GM12878 (cell line): ENCODE data around the gene NBDY. TPM values are rescaled to one million over a fixed set of nuclear protein-coding genes. Genes with fewer than 3 reads are reported as not detected.

Experiments
- ATAC-seq: fragments of 200-7000 bp; cut with Tn5 transposase; 3 replicates; pipeline ENCODE4 v1.9.1; 2020; ENCODE audit warnings: mild to moderate bottlenecking, moderate library complexity
- BruUV-seq: library from RNA; stranded (reverse); fragments of 400-500 nt; replicated peaks from 2 replicates; lab custom pipeline; 2021; lab: Mats Ljungman, UMichigan
- CTCF ChIA-PET: fragments of 300-600 bp; sonication (Branson Sonifier 250); formaldehyde crosslinking; extraction: SDS; loops from one replicate; lab custom pipeline; 2021; ENCODE audit warnings: inconsistent platforms; lab: Yijun Ruan, JAX
- POLR2A ChIA-PET: fragments of 350-600 bp; formaldehyde crosslinking; extraction: SDS; loops from one replicate; lab custom pipeline; 2021; ENCODE audit warnings: inconsistent platforms; lab: Charles Lee
- RAD21 ChIA-PET: fragments of 300-600 bp; sonication (Branson Sonifier 250); formaldehyde crosslinking; loops from one replicate; lab custom pipeline; 2023; ENCODE audit warnings: antibody characterized with exemption; ENCODE audit not compliant: unreplicated experiment; lab: Charles Lee
- SMC1A ChIA-PET: fragments of 300-600 bp; sonication (Branson Sonifier 250); formaldehyde crosslinking; loops from one replicate; lab custom pipeline; 2023; ENCODE audit not compliant: unreplicated experiment, uncharacterized antibody; lab: Charles Lee
- DNase-seq: peaks from one replicate; pipeline ENCODE4 v3.0.0-alpha.2; 2011; ENCODE audit warnings: low read depth, low spot score
- FAIRE-seq: peaks from 3 replicates; lab custom pipeline; 2011; peaks lifted over from hg19 to GRCh38; lab: Jason Lieb, UNC
- H2AFZ ChIP-seq: 2 replicates; pipeline ENCODE4 v1.6.0; 2011; ENCODE audit warnings: low read depth, low read length, control low read depth; ENCODE audit not compliant: control insufficient read depth
- H3K27ac ChIP-seq: 2 replicates; pipeline ENCODE4 v1.5.1; 2011; ENCODE audit warnings: control low read depth; ENCODE audit not compliant: control insufficient read depth, insufficient read depth
- H3K27me3 ChIP-seq, 2 experiments: replicated peaks in 1 of 2; 2 replicates each; pipeline versions ENCODE4 v1.6.0 to v1.6.1; 2011; ENCODE audit warnings: low read length in 1 of 2; ENCODE audit not compliant: control insufficient read depth in 2 of 2, insufficient read depth in 2 of 2
- H3K36me3 ChIP-seq, 2 experiments: 2 replicates each; pipeline ENCODE4 v1.5.1; 2011; ENCODE audit warnings: low read length in 1 of 2; ENCODE audit not compliant: control insufficient read depth in 2 of 2, insufficient read depth in 2 of 2
- H3K4me1 ChIP-seq: 2 replicates; pipeline ENCODE4 v1.6.1; 2011; ENCODE audit warnings: mild to moderate bottlenecking, low read length, moderate library complexity, mixed read lengths; ENCODE audit not compliant: control insufficient read depth, insufficient read depth
- H3K4me2 ChIP-seq: 2 replicates; pipeline ENCODE4 v1.6.0; 2011; ENCODE audit warnings: control low read depth; ENCODE audit not compliant: control insufficient read depth, insufficient read depth
- H3K4me3 ChIP-seq: fragments of 200-600 bp; sonication (generic); 2 replicates; pipeline ENCODE4 v1.5.1; 2016
- H3K79me2 ChIP-seq: 2 replicates; pipeline ENCODE4 v1.6.0; 2011; ENCODE audit warnings: low read length; ENCODE audit not compliant: control insufficient read depth, insufficient read depth
- H3K9ac ChIP-seq: 2 replicates; pipeline ENCODE4 v1.8.0; 2011; ENCODE audit warnings: low read length, control low read depth, mixed read lengths; ENCODE audit not compliant: control insufficient read depth, insufficient read depth
- H3K9me3 ChIP-seq: replicated peaks from 3 replicates; pipeline ENCODE4 v1.5.1; 2011; ENCODE audit warnings: mild to moderate bottlenecking, low read length; ENCODE audit not compliant: control insufficient read depth, insufficient read depth
- H4K20me1 ChIP-seq: 2 replicates; pipeline ENCODE4 v1.6.0; 2011; ENCODE audit not compliant: control insufficient read depth, insufficient read depth
- ATF7 ChIP-seq: fragments of 450-650 bp; IDR thresholded peaks from 2 replicates; pipeline ENCODE4 v1.6.1; 2016; ENCODE audit warnings: low read depth, mild to moderate bottlenecking
- CBX3 ChIP-seq: fragments of 200-600 bp; sonication (generic); IDR thresholded peaks from 2 replicates; pipeline ENCODE4 v1.6.1; 2016; ENCODE audit warnings: low read depth, borderline replicate concordance
- CBX5 ChIP-seq: sonication (generic); IDR thresholded peaks from 2 replicates; pipeline ENCODE4 v1.6.1; 2016; ENCODE audit warnings: low read depth, moderate library complexity, mild to moderate bottlenecking, inconsistent platforms
- EP300 ChIP-seq, 2 experiments: fragments of 150-350 bp in 1 of 2; IDR thresholded peaks; 2 replicates each; pipeline ENCODE4 v1.6.1; 2011 to 2012; ENCODE audit warnings: low read depth in 2 of 2, low read length in 2 of 2, borderline replicate concordance in 1 of 2, improper control_type of control experiment in 1 of 2, inconsistent platforms in 1 of 2; ENCODE audit not compliant: control insufficient read depth in 1 of 2
- ETV6 ChIP-seq, 2 experiments: fragments of 450-650 bp in 1 of 2; IDR thresholded peaks in 1 of 2; conservative IDR thresholded peaks in 1 of 2; 2 replicates each; pipeline ENCODE4 v1.6.1; 2014; ENCODE audit warnings: antibody characterized with exemption in 1 of 2, borderline replicate concordance in 1 of 2, low read depth in 1 of 2, mild to moderate bottlenecking in 1 of 2, moderate library complexity in 1 of 2
- FOXM1 ChIP-seq: IDR thresholded peaks from 2 replicates; pipeline ENCODE4 v1.6.1; 2012; ENCODE audit warnings: low read depth, mild to moderate bottlenecking, inconsistent platforms, low read length, moderate library complexity
- HDAC6 ChIP-seq: fragments of 200-600 bp; sonication (generic); IDR thresholded peaks from one replicate; pipeline ENCODE4 v1.8.0; 2017; ENCODE audit warnings: antibody characterized with exemption; ENCODE audit not compliant: unreplicated experiment
- MYB ChIP-seq: fragments of 150-350 bp; IDR thresholded peaks from 2 replicates; pipeline ENCODE4 v1.6.1; 2014; ENCODE audit warnings: mild to moderate bottlenecking, low read depth, low read length, borderline replicate concordance
- MYC ChIP-seq: IDR thresholded peaks from 2 replicates; pipeline ENCODE4 v1.6.1; 2011; ENCODE audit warnings: mild to moderate bottlenecking, low read length, moderate library complexity, inconsistent platforms; ENCODE audit not compliant: insufficient read depth, insufficient replicate concordance, insufficient read length, severe bottlenecking
- NKRF ChIP-seq: fragments of 450-650 bp; conservative IDR thresholded peaks from 2 replicates; pipeline ENCODE4 v1.6.1; 2017; ENCODE audit warnings: mild to moderate bottlenecking, moderate library complexity
- SUPT20H ChIP-seq: IDR thresholded peaks from 2 replicates; pipeline ENCODE4 v1.6.1; 2011; ENCODE audit warnings: low read depth, mild to moderate bottlenecking, low read length, moderate library complexity, borderline replicate concordance; ENCODE audit not compliant: control insufficient read depth
- TAF1 ChIP-seq: IDR thresholded peaks from 2 replicates; pipeline ENCODE4 v1.6.1; 2011; ENCODE audit warnings: mild to moderate bottlenecking, low read depth, low read length, borderline replicate concordance
- ZBTB11 ChIP-seq: fragments of 450-650 bp; formaldehyde crosslinking; IDR thresholded peaks from 2 replicates; pipeline ENCODE4 v1.5.0; 2022; ENCODE audit warnings: mild to moderate bottlenecking, missing genetic modification characterization
- ZSCAN29 ChIP-seq: fragments of 450-650 bp; IDR thresholded peaks from 2 replicates; pipeline ENCODE4 v1.6.1; 2017; ENCODE audit warnings: mild to moderate bottlenecking, moderate library complexity
- WGBS: methylation state at CpG from one replicate; pipeline ENCODE4 v1.1.6; 2016; ENCODE audit warnings: low lambda C conversion rate; ENCODE audit not compliant: insufficient replicate concordance, insufficient coverage; ENCODE audit errors: missing lambda C conversion rate; 5-methylcytosine and 5-hydroxymethylcytosine counted together
- in situ Hi-C: fragments of 300-500 bp; cut with MboI; formaldehyde crosslinking; loops from 9 replicates; pipeline ENCODE4 v1.14.3; 2018; ENCODE audit warnings: mixed read lengths
- intact Hi-C: fragments of 100-400 bp; cut with micrococcal nuclease; formaldehyde crosslinking; loops from one replicate; pipeline ENCODE4 v1.14.2; 2022; ENCODE audit not compliant: unreplicated experiment
- polyA plus RNA-seq, 11 experiments: library from polyadenylated mRNA; depleted of rRNA in 4 of 11; unstranded in 6 of 11; stranded (reverse) in 5 of 11; fragments of >200 nt; fragmentation: Nextera tagmentation in 4 of 11; fragmentation: Illumina TruSeq in 1 of 11; extraction: Ambion mirVana in 4 of 11; extraction: Trizol in 1 of 11; gene quantifications; 1 replicate in 1 of 11; 2 replicates in 10 of 11; pipeline versions ENCODE4 v1.2.1 to v1.2.3, GENCODE V29; 2011 to 2016; ENCODE audit warnings: inconsistent platforms in 2 of 11, missing spikeins in 2 of 11, low read depth in 1 of 11
- total RNA-seq, 4 experiments: library from RNA; depleted of rRNA in 3 of 4; stranded (reverse); fragments of >200 nt in 3 of 4; fragmentation: Illumina TruSeq in 1 of 4; extraction: Trizol in 1 of 4; gene quantifications; 2 replicates each; pipeline versions ENCODE4 v1.2.1 to v1.2.3, GENCODE V29; 2013 to 2021

NBDY gene
- total and polyA plus RNA-seq, 10 of the 15 experiments (the other 5 are each of a cell fraction or from before 2014, with no cell fraction given) = 10.8 to 122 (median 61.5) TPM

- SMC1A ChIA-PET = no interaction called here
- no peaks in the 10 kb centered on the region for H3K79me2 ChIP-seq
- no peaks in the 10 kb centered on the region for H3K4me1 ChIP-seq
- no peak for ATAC-seq
- H3K4me2 ChIP-seq = no peak overlapping the region
- intact Hi-C loops = no loop called here
- H4K20me1 ChIP-seq = no peaks in the 10 kb centered on the region
- no peak for TF ChIP-seq ATF7
- no peak for TF ChIP-seq HDAC6
- no peak for TF ChIP-seq CBX5
- TF ChIP-seq MYC = no peak
- no peak for TF ChIP-seq TAF1
- TF ChIP-seq EP300 (IDR thresholded peaks at IDR 0.05; ENCODE audit: borderline replicate concordance in 1 of 2, control insufficient read depth in 1 of 2, low read depth in 2 of 2, low read length in 2 of 2) = no peak
- TF ChIP-seq SUPT20H = no peak
- TF ChIP-seq MYB = no peak
- TF ChIP-seq ZSCAN29 = no peak
- no peak for TF ChIP-seq NKRF
- no peak for TF ChIP-seq CBX3
- no peak for TF ChIP-seq ETV6 (conservative IDR thresholded peaks at IDR 0.05 in 1 of 2, IDR thresholded peaks at IDR 0.05 in 1 of 2; ENCODE audit: borderline replicate concordance in 1 of 2, low read depth in 1 of 2)
- no peak for TF ChIP-seq ZBTB11 (CRISPR knock-in tag)
- TF ChIP-seq FOXM1 = no peak
- no peak for DNase-seq
- in situ Hi-C loops = no loop called here
- no peaks in the 10 kb centered on the region for H3K27me3 ChIP-seq
- no TSS peak for BruUV-seq
- no peak overlapping the region for H3K4me3 ChIP-seq
- H2AFZ ChIP-seq = no peak overlapping the region
- no peak for FAIRE-seq
- no peak overlapping the region for H3K27ac ChIP-seq
- H3K9ac ChIP-seq = no peak overlapping the region
- no peaks in the 10 kb centered on the region for H3K9me3 ChIP-seq
- CTCF ChIA-PET = interaction anchor here (1.7 kb wide), 1 partner anchor 10 kb away, joined by 4 read pairs; no protein-coding TSS in a partner anchor
- WGBS = 100% methylated on average over 1 of the region's 1 CpG
- H3K36me3 ChIP-seq = no peaks in the 10 kb centered on the region; a peak in 3 of 4 replicates
- POLR2A ChIA-PET = no interaction called here
- RAD21 ChIA-PET = no interaction called here
Observed at GRCh38 chrX:56793112-56793430, 64.0 kb downstream of the NBDY start.
